NCI-H748 (cell line): ENCODE data around the gene TMEM150B.

Experiments
- DNase-seq: peaks from one replicate; lab custom pipeline; 2025; ENCODE audit not compliant: unreplicated experiment; lab: John Stamatoyannopoulos, UW

TMEM150B gene

GRCh38 chr19:55355213-55355821 is 30.2 kb upstream of the TMEM150B start:
- peak; percentile 40 for DNase-seq

GRCh38 chr19:55354698-55355212 is 29.6 kb upstream of the TMEM150B start, which contains the start of gene COX6B2:
Gene COX6B2, minus strand, starts transcription at chr19:55354719. Its CDS starts 198 bp downstream, at chr19:55354521.
- DNase-seq, result no peak

- peak; percentile 71 for DNase-seq
These were observed 28.9 kb upstream of the TMEM150B start for GRCh38 chr19:55353803-55354697.

- DNase-seq, result peak; percentile 50
These were observed 28.2 kb upstream of the TMEM150B start for GRCh38 chr19:55353356-55353802.

- DNase-seq, result no peak
These were observed 27.5 kb upstream of the TMEM150B start for GRCh38 chr19:55352549-55353145.

- DNase-seq, result no peak
These were observed 26.9 kb upstream of the TMEM150B start for GRCh38 chr19:55352040-55352439.

GRCh38 chr19:55350620-55351315 is 25.6 kb upstream of the TMEM150B start:
- DNase-seq, result no peak

- DNase-seq, result no peak
These were observed 23.3 kb upstream of the TMEM150B start for GRCh38 chr19:55348317-55349034.

GRCh38 chr19:55347442-55348009 is 22.4 kb upstream of the TMEM150B start:
- DNase-seq, result no peak

GRCh38 chr19:55346725-55347441 is 21.7 kb upstream of the TMEM150B start:
- DNase-seq, result no peak

- DNase-seq, result peak; percentile 59
These were observed 20.9 kb upstream of the TMEM150B start for GRCh38 chr19:55345818-55346724.

GRCh38 chr19:55345101-55345817 is 20.1 kb upstream of the TMEM150B start:
- no peak for DNase-seq

- DNase-seq, result no peak
These were observed 19.3 kb upstream of the TMEM150B start for GRCh38 chr19:55344444-55344843.

GRCh38 chr19:55341595-55342531 is 16.7 kb upstream of the TMEM150B start:
- DNase-seq, result no peak

- DNase-seq, result peak; percentile 90
These were observed 16.0 kb upstream of the TMEM150B start for GRCh38 chr19:55341171-55341588.

- DNase-seq, result no peak
These were observed 15.6 kb upstream of the TMEM150B start for GRCh38 chr19:55340784-55341147.
